SW 1271 (cell line): ENCODE results near the gene BOD1.
A peak's percentile ranks its signal among the peaks of the same experiment; 100 is the strongest.
"Not testable (repeated sequence)": the region's sequence is repeated elsewhere in the genome, so short reads cannot be mapped to it uniquely, and the experiment has no call there.

Source experiments
- DNase-seq, 2 experiments: peaks; one replicate each; lab custom pipeline; 2025; lab: John Stamatoyannopoulos, UW

The BOD1 gene

GRCh38 chr5:173615884-173616576 lies 420 bp downstream of the BOD1 start:
- peak; percentile 40 to 79 for DNase-seq

DNA sequence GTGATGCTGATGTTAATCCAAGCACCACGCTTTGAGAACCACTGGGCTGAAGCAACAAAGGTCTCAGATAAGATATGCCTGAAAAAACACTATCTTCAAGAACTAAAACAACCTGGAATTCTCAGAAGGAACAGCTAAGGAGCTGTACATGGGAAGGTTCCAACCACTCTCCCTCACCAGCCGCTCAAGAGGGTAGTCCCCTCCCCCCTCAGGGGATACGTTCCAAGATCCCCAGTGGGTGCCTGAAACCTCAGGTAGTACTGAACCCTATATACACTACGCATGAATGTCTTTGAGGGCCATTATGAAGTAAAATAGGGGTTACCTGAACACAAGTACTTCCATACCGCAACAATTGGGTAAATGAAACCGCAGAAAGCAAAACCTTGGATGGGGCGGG lies 1.9 kb downstream of the BOD1 start:
- no peak for DNase-seq

- DNase-seq = no peak
These were observed 2.9 kb downstream of the BOD1 start for GRCh38 chr5:173613433-173614159.

DNA sequence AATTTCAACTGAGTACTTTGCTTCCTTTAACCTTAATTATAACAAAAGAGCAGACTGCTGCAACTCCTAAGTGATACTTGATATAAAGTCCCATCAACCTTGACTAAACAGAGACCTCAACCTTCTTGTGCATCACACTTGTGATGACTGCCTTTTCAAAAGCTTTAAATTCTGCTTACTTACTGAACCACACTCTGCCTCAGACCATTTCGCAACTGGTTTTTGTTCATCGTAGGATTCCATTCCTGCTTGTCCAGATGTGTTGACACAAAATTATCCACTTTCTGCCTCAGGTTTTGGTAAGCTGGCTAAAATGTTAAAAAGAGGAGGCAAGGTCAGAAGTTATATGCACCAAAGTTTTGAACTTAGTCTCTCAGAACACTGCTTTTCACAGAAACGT lies 3.5 kb downstream of the BOD1 start:
- no peak for DNase-seq

GRCh38 chr5:173611706-173612105 lies 4.7 kb downstream of the BOD1 start:
- DNase-seq = no peak

DNA sequence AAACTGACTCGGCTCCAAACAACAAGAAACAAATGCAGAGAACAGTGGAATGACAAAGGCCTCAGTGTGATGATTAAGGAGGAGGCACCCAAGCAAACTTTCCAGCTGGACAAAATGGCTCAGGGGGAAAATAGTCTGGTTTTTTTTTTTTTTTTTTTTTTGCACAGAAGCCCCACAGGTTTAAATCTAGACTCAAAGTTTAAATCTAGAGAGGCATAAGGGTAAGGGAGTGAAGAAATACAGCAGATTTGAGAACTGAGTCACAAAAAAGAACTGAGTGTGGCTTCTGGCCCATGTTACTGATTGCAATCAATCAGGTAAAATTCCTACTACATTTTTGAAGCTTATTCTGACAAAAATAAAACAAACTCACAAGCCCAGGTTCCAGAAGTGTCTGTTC lies 12.3 kb downstream of the BOD1 start:
- no peak for DNase-seq

DNA sequence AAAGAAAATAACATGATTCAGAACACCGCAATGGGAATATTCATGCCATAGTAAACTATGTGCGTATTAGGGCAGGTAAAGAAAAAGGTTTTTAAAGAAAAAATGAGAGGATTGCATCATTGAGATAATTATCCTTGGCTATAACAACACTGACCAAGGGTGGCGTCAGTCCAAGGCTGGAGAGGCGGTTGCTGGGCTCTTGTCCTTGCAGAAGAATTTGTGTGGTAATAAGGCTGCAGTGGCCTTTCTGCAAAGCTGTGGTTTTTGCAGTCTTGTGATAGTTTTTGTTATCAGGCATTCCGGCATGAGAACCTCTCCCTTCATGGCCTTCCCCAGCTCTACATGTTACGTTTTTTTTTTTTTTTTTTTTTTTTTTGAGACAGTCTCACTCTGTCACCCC lies 14.0 kb downstream of the BOD1 start:
- DNase-seq = no peak

DNA sequence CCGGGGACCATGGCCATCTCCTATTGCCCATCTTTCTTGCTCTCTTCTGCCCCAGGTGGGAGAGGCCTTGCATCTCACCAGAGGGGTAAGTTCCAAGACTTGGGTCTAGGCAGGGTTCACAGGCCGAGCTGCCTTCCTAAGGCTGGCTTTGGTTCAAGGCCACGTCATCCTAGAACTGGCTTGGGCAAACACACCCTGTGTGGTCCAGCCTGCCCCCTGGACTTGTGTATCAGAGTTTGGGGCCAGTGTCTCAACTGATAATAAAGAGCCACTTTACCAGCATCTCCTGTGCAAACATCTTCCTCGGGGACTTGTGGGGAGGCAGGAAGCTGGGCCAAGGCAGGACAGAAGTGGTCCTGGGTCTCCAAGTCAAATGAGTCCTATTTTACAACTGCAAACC lies 17.8 kb downstream of the BOD1 start:
- no peak for DNase-seq

DNA sequence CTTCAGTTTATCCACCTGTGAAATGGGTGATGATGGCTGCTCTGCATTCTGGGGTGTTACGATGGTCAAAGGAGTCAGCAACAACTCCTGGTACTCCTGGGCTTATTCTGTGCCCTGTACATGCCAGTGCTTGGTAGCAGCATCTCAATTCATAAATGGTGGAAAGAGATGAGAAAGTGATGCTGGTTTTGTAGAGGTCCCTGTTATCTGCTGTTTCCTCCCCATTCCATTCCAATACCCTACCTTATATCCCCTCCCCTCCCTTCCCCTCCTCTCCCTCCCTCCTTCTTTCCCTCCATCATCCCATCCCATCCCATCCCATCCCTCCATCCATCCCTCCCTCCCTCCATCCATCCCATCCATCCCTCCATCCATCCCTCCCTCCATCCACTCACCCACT lies 19.1 kb downstream of the BOD1 start:
- no peak for DNase-seq

- no peak for DNase-seq
These were observed 20.6 kb downstream of the BOD1 start for GRCh38 chr5:173595841-173596240.

- no peak for DNase-seq
These were observed 22.4 kb downstream of the BOD1 start for GRCh38 chr5:173594061-173594460.

DNA sequence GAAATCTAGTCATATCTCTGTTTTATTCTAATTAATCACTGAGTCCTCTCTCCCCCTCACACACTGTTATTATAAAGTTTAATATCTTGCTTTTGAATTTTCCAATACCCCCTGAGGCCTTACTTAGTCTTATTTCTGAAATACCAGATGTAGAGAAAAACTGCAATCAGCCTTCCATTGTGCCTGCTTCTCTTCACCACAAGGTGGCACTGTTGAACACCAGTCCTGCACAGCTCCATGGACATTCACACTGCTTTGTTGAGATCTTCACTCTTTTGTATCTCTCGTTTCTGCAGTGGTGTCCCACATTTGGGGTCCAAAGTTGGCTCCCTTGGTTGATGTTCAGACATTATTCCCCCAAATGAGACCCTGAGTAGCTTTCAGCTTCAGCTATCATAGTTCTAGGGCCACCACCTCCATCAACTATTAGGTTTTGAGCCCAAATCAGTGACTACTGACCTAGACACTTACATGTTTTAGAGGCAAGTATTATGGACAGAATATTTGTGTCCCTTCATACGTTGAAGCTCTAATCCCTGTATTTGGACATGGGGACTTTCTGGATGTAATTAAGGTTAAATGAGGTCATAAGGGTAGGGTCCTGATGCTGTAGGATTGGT lies 24.3 kb downstream of the BOD1 start:
- DNase-seq = peak in 1 of 2 experiments; percentile 27

DNA sequence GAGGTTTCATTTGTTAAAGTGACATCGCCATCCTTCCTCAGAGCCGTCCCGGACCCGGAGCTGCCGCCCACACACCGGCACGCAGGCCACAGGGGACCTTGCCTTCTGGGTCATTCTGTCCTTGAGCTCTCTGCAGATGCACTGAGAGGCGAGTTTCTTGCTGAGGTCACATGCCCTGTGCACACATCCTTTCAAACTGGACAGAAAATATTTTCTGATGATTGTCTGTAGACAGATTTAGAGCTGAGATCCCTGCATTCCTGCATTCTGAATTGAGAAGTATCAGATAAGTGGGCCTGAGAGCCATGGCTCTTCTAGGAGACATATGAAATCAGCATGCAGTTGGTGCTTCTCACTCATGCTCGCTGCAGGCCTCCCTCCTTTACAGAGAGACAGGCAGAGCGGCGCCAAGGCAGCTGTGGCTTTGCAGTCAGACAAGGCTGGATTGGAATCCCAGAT lies 25.4 kb downstream of the BOD1 start:
- DNase-seq = no peak

- DNase-seq = no peak
These were observed 25.9 kb downstream of the BOD1 start for GRCh38 chr5:173590436-173591055.

- not testable (repeated sequence) for DNase-seq
These were observed 30.3 kb downstream of the BOD1 start for GRCh38 chr5:173586133-173586532.

DNA sequence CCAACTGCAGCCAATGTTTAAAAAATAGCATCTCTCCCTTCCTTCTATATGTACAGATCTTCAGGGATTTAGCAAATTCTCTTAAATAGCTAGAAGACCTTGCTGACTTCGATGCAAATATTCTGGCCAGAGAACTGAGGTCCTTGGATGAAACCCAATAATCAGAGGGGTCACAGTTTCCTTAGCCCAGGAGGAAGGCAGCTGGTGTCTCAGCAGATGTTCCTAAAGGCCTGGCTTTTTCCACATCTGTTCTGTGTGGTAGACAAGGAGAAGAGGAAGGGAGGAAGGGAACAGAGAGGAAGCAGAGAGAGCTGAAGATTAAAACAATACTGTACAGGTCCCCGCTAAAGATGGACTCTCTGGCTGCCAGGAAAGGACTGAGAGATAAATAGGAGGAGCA lies 33.1 kb downstream of the BOD1 start:
- no peak for DNase-seq

DNA sequence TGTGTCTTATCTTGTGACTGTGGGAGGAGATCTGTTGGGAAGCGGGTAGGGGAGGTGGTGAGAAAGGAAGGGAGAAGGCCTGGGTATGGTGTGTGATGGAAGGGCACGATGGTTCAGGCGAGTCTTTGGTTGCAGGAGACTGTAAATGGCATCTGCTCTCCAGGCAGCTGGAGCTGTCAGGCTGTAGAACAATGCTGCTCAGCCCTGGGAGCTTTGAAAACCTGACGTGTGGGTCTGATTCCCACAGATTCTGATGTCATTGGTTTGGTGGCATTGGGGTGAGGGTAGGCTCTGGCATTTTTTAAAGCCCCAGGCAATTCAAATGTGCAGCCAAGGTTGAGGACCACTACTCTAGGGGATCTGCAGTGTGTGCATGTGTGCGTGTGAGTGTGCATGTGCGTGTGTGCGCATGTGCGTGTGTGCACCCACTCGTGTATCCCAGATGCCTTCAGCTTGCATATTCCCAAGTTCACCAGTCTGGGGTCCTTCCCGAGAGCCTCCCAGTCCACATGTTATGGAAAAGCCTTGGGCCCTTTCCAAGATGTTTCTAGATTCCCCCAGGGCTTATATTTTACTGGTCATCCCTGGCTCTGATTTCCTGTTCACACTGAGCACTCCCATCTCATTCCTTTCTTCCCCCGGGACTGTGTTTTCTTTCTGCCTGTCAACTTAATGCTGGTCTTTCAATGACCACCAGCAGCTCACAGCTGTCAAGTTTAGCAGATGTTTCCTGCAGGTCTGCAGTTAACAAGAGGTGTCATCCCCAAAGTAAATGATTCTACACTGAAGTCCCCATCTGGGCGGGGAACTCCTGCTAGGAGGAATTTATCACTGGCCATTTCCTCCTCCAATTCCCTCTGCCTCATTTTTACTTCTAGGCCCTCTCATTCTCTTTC lies 34.0 kb downstream of the BOD1 start:
- DNase-seq = no peak

- peak; percentile 35 to 61 for DNase-seq
These were observed 34.8 kb downstream of the BOD1 start for GRCh38 chr5:173581408-173582215.

- no peak for DNase-seq
These were observed 37.4 kb downstream of the BOD1 start for GRCh38 chr5:173578947-173579615.

- DNase-seq = no peak
These were observed 38.6 kb downstream of the BOD1 start for GRCh38 chr5:173577817-173578216.
